Measurements from ENCODE around the gene SH3PXD2A. TPM values are rescaled to one million over a fixed set of nuclear protein-coding genes. Genes with fewer than 3 reads are reported as not detected.

SH3PXD2A gene
- total and polyA plus RNA-seq, 4 donors = 18.7 to 69.1 (median 42.5) TPM

DNA sequence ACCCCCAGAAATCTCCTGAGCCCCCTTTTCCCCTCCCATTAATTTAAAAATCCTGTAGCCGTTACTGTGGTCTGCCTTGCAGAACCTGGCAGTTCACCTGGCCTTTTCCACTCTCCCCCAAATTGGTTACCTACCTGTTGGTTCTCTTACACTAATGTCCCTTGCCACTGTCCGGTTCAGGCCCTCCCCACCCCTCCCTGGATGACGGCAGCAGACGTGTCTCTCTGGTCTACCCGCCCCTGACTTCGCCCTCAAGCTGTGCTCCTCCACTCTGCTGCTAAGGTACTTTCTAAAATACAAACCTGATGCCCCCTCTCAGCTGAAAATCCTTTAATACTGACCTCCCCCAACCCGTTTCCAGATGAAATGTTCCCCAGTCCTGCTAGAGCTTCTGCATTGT, 15.6 kb upstream of the SH3PXD2A start:
- no peak overlapping the region for H3K27ac ChIP-seq (ENCODE audit: low read depth in 1 of 2, low read length in 2 of 2)
- WGBS, 2 donors = 91 to 94% methylated on average over 7 of the region's 7 CpGs
- H3K4me3 ChIP-seq (ENCODE audit: low read length in 2 of 2) = no peak overlapping the region
- intact Hi-C loops (cut with DNase I) = no loop called here
- ATAC-seq (ENCODE audit: low FRiP score) = no peak
- H3K9me3 ChIP-seq (ENCODE audit: control insufficient read depth, low read length) = no peaks in the 10 kb centered on the region
- H3K27me3 ChIP-seq (ENCODE audit: control insufficient read depth in 1 of 2, insufficient read depth in 2 of 2, low read length in 1 of 2) = no peaks in the 10 kb centered on the region
- DNase-seq = no peak
- H3K36me3 ChIP-seq (ENCODE audit: control insufficient read depth in 1 of 2, insufficient read depth in 2 of 2, low read length in 1 of 2) = peaks cover 0 to 2% of the 10 kb centered on the region in 2 donors
- H3K4me1 ChIP-seq (ENCODE audit: control insufficient read depth in 1 of 2, insufficient read depth in 2 of 2, low read length in 2 of 2) = no peaks in the 10 kb centered on the region

DNA sequence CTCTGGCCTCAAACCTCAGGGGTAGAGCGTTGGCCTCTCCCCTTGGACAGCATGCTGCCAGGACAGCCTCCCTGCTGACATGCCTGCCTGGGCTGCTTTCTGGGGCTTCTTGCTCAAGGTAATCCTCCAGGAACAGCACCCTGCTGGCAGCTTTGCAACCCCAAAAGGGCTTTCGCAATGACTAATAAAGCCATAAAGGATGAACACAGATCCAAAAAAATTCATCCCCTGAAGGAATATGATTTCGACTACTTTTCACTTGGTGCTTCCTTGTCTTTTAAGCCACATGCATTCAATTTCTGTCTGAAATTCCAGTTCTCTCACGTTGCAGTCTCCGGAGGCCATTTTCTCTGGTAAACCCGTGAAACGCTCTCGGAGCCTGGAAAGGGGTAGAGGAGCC, 15.1 kb upstream of the SH3PXD2A start:
- DNase-seq = no peak
- no peak overlapping the region for H3K27ac ChIP-seq (ENCODE audit: low read depth in 1 of 2, low read length in 2 of 2)
- no peak for ATAC-seq (ENCODE audit: low FRiP score)
- WGBS, 2 donors = 84 to 88% methylated on average over 8 of the region's 8 CpGs
- peaks cover under 1 to 2% of the 10 kb centered on the region in 2 donors for H3K36me3 ChIP-seq (ENCODE audit: control insufficient read depth in 1 of 2, insufficient read depth in 2 of 2, low read length in 1 of 2)
- H3K27me3 ChIP-seq (ENCODE audit: control insufficient read depth in 1 of 2, insufficient read depth in 2 of 2, low read length in 1 of 2) = no peaks in the 10 kb centered on the region
- no peaks in the 10 kb centered on the region for H3K4me1 ChIP-seq (ENCODE audit: control insufficient read depth in 1 of 2, insufficient read depth in 2 of 2, low read length in 2 of 2)
- no peak overlapping the region for H3K4me3 ChIP-seq (ENCODE audit: low read length in 2 of 2)
- no peaks in the 10 kb centered on the region for H3K9me3 ChIP-seq (ENCODE audit: control insufficient read depth, low read length)
- intact Hi-C loops (cut with DNase I) = no loop called here

DNA sequence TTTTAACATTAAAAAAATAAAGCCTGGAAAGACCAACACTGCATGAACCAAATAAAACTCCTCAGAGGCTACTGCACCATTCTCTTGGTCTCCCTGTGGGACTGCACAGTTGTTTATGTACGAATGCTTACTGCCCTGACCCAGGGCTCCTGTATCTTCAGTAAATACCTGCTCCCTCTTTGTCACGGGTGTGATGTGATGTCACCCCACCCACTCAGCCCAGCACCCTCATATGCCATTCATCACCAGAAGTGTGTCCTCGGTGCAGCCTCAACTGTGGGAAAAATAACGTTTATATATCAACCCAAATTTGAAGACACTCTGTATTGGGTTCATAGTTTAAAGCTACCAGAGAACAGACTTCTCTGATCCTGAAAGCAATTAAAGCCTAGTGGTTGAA, 14.0 kb upstream of the SH3PXD2A start:
- no peaks in the 10 kb centered on the region for H3K27me3 ChIP-seq (ENCODE audit: control insufficient read depth in 1 of 2, insufficient read depth in 2 of 2, low read length in 1 of 2)
- H3K4me1 ChIP-seq (ENCODE audit: control insufficient read depth in 1 of 2, insufficient read depth in 2 of 2, low read length in 2 of 2) = no peaks in the 10 kb centered on the region
- H3K36me3 ChIP-seq (ENCODE audit: control insufficient read depth in 1 of 2, insufficient read depth in 2 of 2, low read length in 1 of 2) = peaks cover 2% of the 10 kb centered on the region in 2 donors
- DNase-seq (no peak), ATAC-seq (ENCODE audit: low FRiP score) (peak; percentile 7)
- 66 to 73% methylated on average over 4 of the region's 4 CpGs for WGBS, 2 donors
- no peak overlapping the region for H3K4me3 ChIP-seq (ENCODE audit: low read length in 2 of 2)
- peaks cover 2% of the 10 kb centered on the region for H3K9me3 ChIP-seq (ENCODE audit: control insufficient read depth, low read length)
- H3K27ac ChIP-seq (ENCODE audit: low read depth in 1 of 2, low read length in 2 of 2) = no peak overlapping the region
- intact Hi-C loops (cut with DNase I) = no loop called here

DNA sequence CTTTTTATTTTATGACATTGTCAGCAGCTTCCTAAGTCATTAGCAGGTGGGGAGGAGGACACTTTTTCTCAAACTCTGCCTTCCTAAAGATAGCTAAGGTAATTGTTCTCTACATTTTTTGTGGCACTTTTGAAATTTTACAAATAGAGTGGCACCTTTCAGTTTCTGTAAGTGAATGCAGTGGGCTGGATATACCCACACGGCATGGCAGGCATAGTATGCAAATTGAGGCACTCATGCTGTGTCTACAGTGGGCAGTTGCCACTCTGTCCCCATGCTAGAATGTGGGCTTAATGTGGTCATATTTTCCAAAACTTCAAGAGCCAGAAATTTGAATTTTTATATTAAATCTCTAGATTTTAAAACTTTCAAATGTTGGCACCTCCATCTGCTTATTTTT, 12.8 kb upstream of the SH3PXD2A start:
- DNase-seq (no peak), ATAC-seq (ENCODE audit: low FRiP score) (no peak)
- no peaks in the 10 kb centered on the region for H3K27me3 ChIP-seq (ENCODE audit: control insufficient read depth in 1 of 2, insufficient read depth in 2 of 2, low read length in 1 of 2)
- H3K27ac ChIP-seq (ENCODE audit: low read depth in 1 of 2, low read length in 2 of 2) = no peak overlapping the region
- peaks cover 2% of the 10 kb centered on the region for H3K9me3 ChIP-seq (ENCODE audit: control insufficient read depth, low read length)
- no peak overlapping the region for H3K4me3 ChIP-seq (ENCODE audit: low read length in 2 of 2)
- H3K36me3 ChIP-seq (ENCODE audit: control insufficient read depth in 1 of 2, insufficient read depth in 2 of 2, low read length in 1 of 2) = peaks cover 2% of the 10 kb centered on the region in 2 donors
- 85 to 90% methylated on average over 1 of the region's 1 CpG for WGBS, 2 donors
- intact Hi-C loops (cut with DNase I) = no loop called here
- no peaks in the 10 kb centered on the region for H3K4me1 ChIP-seq (ENCODE audit: control insufficient read depth in 1 of 2, insufficient read depth in 2 of 2, low read length in 2 of 2)

DNA sequence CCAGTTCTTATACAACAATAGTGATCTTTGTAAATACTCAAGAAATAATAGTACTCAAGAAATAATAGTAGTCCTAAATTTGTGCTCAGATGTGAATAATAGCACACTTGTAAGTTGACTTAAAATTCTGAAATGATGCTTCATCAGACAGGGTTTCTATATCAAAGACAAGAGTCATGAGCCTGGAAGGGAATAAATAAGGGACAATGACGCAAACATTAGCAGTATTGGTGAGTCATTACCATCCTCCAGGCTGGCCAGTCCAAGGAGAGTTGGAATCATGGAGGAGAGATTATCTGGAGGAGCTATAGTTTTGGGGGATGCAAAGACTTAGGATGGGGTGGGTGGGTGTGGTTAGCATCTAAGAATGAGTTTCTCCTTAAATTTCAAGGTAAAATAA, 6.1 kb upstream of the SH3PXD2A start:
- DNase-seq (no peak), ATAC-seq (ENCODE audit: low FRiP score) (no peak)
- WGBS, 2 donors = 83 to 96% methylated on average over 1 of the region's 1 CpG
- H3K27ac ChIP-seq (ENCODE audit: low read depth in 1 of 2, low read length in 2 of 2) = no peak overlapping the region
- no peak overlapping the region for H3K4me3 ChIP-seq (ENCODE audit: low read length in 2 of 2)
- intact Hi-C loops (cut with DNase I) = no loop called here
- H3K9me3 ChIP-seq (ENCODE audit: control insufficient read depth, low read length) = peaks cover 2% of the 10 kb centered on the region
- no peaks in the 10 kb centered on the region for H3K4me1 ChIP-seq (ENCODE audit: control insufficient read depth in 1 of 2, insufficient read depth in 2 of 2, low read length in 2 of 2)
- no peaks in the 10 kb centered on the region for H3K27me3 ChIP-seq (ENCODE audit: control insufficient read depth in 1 of 2, insufficient read depth in 2 of 2, low read length in 1 of 2)
- peaks cover 0 to 2% of the 10 kb centered on the region in 2 donors for H3K36me3 ChIP-seq (ENCODE audit: control insufficient read depth in 1 of 2, insufficient read depth in 2 of 2, low read length in 1 of 2)

DNA sequence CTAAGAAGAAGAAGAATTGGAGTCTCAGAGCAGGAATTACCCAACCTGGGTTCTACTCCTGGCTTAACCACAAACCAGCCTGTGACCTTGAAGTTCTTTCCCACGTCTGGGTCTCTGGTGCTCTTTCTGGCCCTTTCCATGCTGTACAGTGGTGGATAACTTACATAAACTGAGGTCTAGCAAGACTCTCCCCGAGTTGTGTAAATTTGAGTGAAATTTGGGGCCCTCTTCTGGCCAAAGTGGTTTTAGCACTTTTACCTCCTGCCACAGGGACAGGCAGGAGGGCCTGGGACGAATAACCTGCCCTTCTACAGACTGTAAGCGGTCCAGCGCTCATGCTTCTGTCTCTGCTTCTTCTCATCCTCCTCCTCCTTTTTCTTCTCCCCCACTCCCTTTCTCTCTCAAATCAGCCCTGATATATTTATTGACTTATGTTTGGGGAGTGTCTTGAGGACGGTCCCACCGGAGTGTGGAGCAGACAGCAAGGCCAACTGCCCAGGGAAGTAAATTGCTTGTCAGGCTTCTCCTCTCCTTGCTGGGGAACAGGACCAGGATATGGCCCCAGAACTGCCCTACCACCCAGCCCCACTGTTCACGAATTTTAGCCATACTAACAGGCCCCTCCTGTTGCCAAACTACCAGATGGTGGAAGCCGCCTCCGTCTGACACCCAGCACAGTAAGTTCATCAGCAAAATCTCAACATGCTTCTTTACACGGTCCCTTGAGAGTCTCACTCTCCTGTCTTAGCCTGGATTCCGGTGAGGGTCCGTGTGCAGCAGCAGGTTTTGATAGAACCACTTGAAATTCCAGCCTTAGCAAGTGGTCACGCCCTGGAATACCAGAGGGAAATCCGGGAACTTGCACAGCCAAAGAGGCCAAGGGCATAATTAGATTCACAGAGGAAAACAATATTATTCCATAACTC, 4.0 kb upstream of the SH3PXD2A start:
- Histone ChIP-seq H3K27ac (ENCODE audit: low read depth in 1 of 2, low read length in 2 of 2) (no peak overlapping the region), H3K4me3 (ENCODE audit: low read length in 2 of 2) (no peak overlapping the region), H3K27me3 (ENCODE audit: control insufficient read depth in 1 of 2, insufficient read depth in 2 of 2, low read length in 1 of 2) (no peaks in the 10 kb centered on the region), H3K4me1 (ENCODE audit: control insufficient read depth in 1 of 2, insufficient read depth in 2 of 2, low read length in 2 of 2) (no peaks in the 10 kb centered on the region), H3K9me3 (ENCODE audit: control insufficient read depth, low read length) (no peaks in the 10 kb centered on the region), H3K36me3 (ENCODE audit: control insufficient read depth in 1 of 2, insufficient read depth in 2 of 2, low read length in 1 of 2) (no peaks in the 10 kb centered on the region)
- WGBS, 2 donors = 66 to 75% methylated on average over 15 of the region's 15 CpGs
- DNase-seq (no peak), ATAC-seq (ENCODE audit: low FRiP score) (peak; percentile 78)
- intact Hi-C loops (cut with DNase I) = loop anchor here (1.0 to 10.0 kb wide), 3 partner anchors 146 to 265 kb away; no protein-coding TSS in a partner anchor

DNA sequence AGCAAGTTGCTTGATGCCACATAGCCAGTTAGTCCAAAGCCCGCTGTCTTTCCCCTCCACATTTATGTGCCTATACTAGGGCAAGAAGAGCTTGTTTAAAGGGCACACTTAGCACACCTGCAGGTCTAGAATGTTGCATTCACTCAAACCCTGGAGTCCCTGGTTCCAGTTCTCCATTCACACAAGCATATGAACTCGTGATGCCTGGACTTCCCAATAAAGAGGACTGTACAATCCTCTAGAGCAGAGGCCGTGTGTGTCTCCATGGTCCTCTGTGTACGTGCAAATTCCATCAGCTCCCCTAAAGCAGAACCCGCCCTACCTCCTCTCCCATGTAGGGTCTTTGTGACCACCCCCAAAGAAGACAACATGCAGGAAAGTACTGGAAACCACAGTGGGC, 3.0 kb upstream of the SH3PXD2A start:
- no peaks in the 10 kb centered on the region for H3K36me3 ChIP-seq (ENCODE audit: control insufficient read depth in 1 of 2, insufficient read depth in 2 of 2, low read length in 1 of 2)
- intact Hi-C loops (cut with DNase I) = loop anchor here (1.0 to 10.0 kb wide), 3 partner anchors 145 to 264 kb away; no protein-coding TSS in a partner anchor
- no peaks in the 10 kb centered on the region for H3K4me1 ChIP-seq (ENCODE audit: control insufficient read depth in 1 of 2, insufficient read depth in 2 of 2, low read length in 2 of 2)

DNA sequence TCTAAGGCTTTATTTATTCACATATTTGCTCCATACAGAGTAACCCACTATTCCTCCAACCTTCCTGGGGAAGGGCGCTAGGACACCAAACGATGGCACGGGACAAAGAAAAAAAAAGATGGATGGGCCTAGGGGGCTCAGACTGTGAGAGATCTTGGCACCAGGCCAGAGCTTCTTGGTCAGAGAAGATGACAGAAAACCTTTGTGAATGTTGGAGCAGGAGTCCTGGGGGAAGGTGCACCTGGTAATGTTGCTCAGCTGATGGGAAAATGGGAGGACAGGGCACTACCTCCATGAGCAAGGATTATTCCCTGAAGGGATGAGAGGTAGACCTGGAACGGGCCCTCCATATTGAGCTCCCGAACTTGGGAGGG, 1.4 kb upstream of the SH3PXD2A start:
- Histone ChIP-seq H3K4me3 (ENCODE audit: low read length in 2 of 2) (no peak overlapping the region), H3K27ac (ENCODE audit: low read depth in 1 of 2, low read length in 2 of 2) (no peak overlapping the region), H3K9me3 (ENCODE audit: control insufficient read depth, low read length) (no peaks in the 10 kb centered on the region), H3K36me3 (ENCODE audit: control insufficient read depth in 1 of 2, insufficient read depth in 2 of 2, low read length in 1 of 2) (no peaks in the 10 kb centered on the region), H3K27me3 (ENCODE audit: control insufficient read depth in 1 of 2, insufficient read depth in 2 of 2, low read length in 1 of 2) (no peaks in the 10 kb centered on the region), H3K4me1 (ENCODE audit: control insufficient read depth in 1 of 2, insufficient read depth in 2 of 2, low read length in 2 of 2) (no peaks in the 10 kb centered on the region)
- intact Hi-C loops (cut with DNase I) = loop anchor here (10.0 kb wide), 2 partner anchors 252 to 262 kb away; no protein-coding TSS in a partner anchor
- ATAC-seq (ENCODE audit: low FRiP score) (no peak), DNase-seq (no peak)
- WGBS, 2 donors = 92 to 94% methylated on average over 5 of the region's 5 CpGs

More for the DNA sequence above, 3.0 kb upstream of the SH3PXD2A start:
- no peak for DNase-seq
- Histone ChIP-seq H3K27ac (ENCODE audit: low read depth in 1 of 2, low read length in 2 of 2) (no peak overlapping the region), H3K4me3 (ENCODE audit: low read length in 2 of 2) (no peak overlapping the region), H3K9me3 (ENCODE audit: control insufficient read depth, low read length) (no peaks in the 10 kb centered on the region), H3K27me3 (ENCODE audit: control insufficient read depth in 1 of 2, insufficient read depth in 2 of 2, low read length in 1 of 2) (no peaks in the 10 kb centered on the region)
- 61 to 67% methylated on average over 5 of the region's 5 CpGs for WGBS, 2 donors
- no peak for ATAC-seq (ENCODE audit: low FRiP score)

All from aorta (tissue), 5 donors.